ENCODE data around the gene WFDC6.

Gene WFDC6

GRCh38 chr20:45497971-45498494 lies 41.2 kb downstream of the WFDC6 start:
- no peaks in the 10 kb centered on the region for H3K36me3 ChIP-seq (ENCODE audit: insufficient read depth, low read length)
- H3K4me1 ChIP-seq (ENCODE audit: insufficient read depth, low read length, poor library complexity, severe bottlenecking) = no peaks in the 10 kb centered on the region
- no peak overlapping the region for H2AFZ ChIP-seq (ENCODE audit: low read length)
- H3K9ac ChIP-seq (ENCODE audit: low read depth, low read length, poor library complexity, severe bottlenecking) = no peak overlapping the region
- H3K27me3 ChIP-seq (ENCODE audit: insufficient read depth, low read length, poor library complexity, severe bottlenecking) = no peaks in the 10 kb centered on the region
- H3K4me2 ChIP-seq (ENCODE audit: low read depth, low read length, poor library complexity, severe bottlenecking) = no peak overlapping the region
- no peak for TF ChIP-seq EZH2phosphoT487 (IDR thresholded peaks at IDR 0.05; ENCODE audit: borderline replicate concordance)
- no peak for TF ChIP-seq CTCF (conservative IDR thresholded peaks at IDR 0.05; ENCODE audit: low read length)
- no peaks in the 10 kb centered on the region for H3K9me2 ChIP-seq (replicated peaks; ENCODE audit: low read depth, low read length)
- H3F3A ChIP-seq (ENCODE audit: low read depth) = no peaks in the 10 kb centered on the region
- no peak overlapping the region for H3K4me3 ChIP-seq (ENCODE audit: low read length, poor library complexity, severe bottlenecking)
- no peaks in the 10 kb centered on the region for H4K20me1 ChIP-seq (ENCODE audit: insufficient read depth, low read length, poor library complexity, severe bottlenecking)
- H3K79me2 ChIP-seq (ENCODE audit: insufficient read depth, low read length) = no peaks in the 10 kb centered on the region
- no peaks in the 10 kb centered on the region for H3K9me3 ChIP-seq (ENCODE audit: insufficient read depth, low read depth, low read length)

- Histone ChIP-seq H3K9ac (ENCODE audit: low read depth, low read length, poor library complexity, severe bottlenecking) (no peak overlapping the region), H4K20me1 (ENCODE audit: insufficient read depth, low read length, poor library complexity, severe bottlenecking) (no peaks in the 10 kb centered on the region), H3K9me3 (ENCODE audit: insufficient read depth, low read depth, low read length) (no peaks in the 10 kb centered on the region), H3K36me3 (ENCODE audit: insufficient read depth, low read length) (no peaks in the 10 kb centered on the region), H2AFZ (ENCODE audit: low read length) (no peak overlapping the region), H3F3A (ENCODE audit: low read depth) (no peaks in the 10 kb centered on the region), H3K4me2 (ENCODE audit: low read depth, low read length, poor library complexity, severe bottlenecking) (no peak overlapping the region), H3K4me1 (ENCODE audit: insufficient read depth, low read length, poor library complexity, severe bottlenecking) (no peaks in the 10 kb centered on the region), H3K79me2 (ENCODE audit: insufficient read depth, low read length) (no peaks in the 10 kb centered on the region), H3K27me3 (ENCODE audit: insufficient read depth, low read length, poor library complexity, severe bottlenecking) (no peaks in the 10 kb centered on the region), H3K9me2 (replicated peaks; ENCODE audit: low read depth, low read length) (no peaks in the 10 kb centered on the region), H3K4me3 (ENCODE audit: low read length, poor library complexity, severe bottlenecking) (no peak overlapping the region)
- TF ChIP-seq CTCF (conservative IDR thresholded peaks at IDR 0.05; ENCODE audit: low read length) = no peak
- no peak for TF ChIP-seq EZH2phosphoT487 (IDR thresholded peaks at IDR 0.05; ENCODE audit: borderline replicate concordance)
Measured at GRCh38 chr20:45496166-45496565, 43.1 kb downstream of the WFDC6 start.

GRCh38 chr20:45495501-45495941 lies 43.8 kb downstream of the WFDC6 start:
- TF ChIP-seq EZH2phosphoT487 (IDR thresholded peaks at IDR 0.05; ENCODE audit: borderline replicate concordance) (no peak), CTCF (conservative IDR thresholded peaks at IDR 0.05; ENCODE audit: low read length) (no peak)
- H3K4me3 ChIP-seq (ENCODE audit: low read length, poor library complexity, severe bottlenecking) = no peak overlapping the region
- H3K79me2 ChIP-seq (ENCODE audit: insufficient read depth, low read length) = no peaks in the 10 kb centered on the region
- no peaks in the 10 kb centered on the region for H3K9me3 ChIP-seq (ENCODE audit: insufficient read depth, low read depth, low read length)
- H3K9ac ChIP-seq (ENCODE audit: low read depth, low read length, poor library complexity, severe bottlenecking) = no peak overlapping the region
- H3K36me3 ChIP-seq (ENCODE audit: insufficient read depth, low read length) = no peaks in the 10 kb centered on the region
- H2AFZ ChIP-seq (ENCODE audit: low read length) = no peak overlapping the region
- no peaks in the 10 kb centered on the region for H4K20me1 ChIP-seq (ENCODE audit: insufficient read depth, low read length, poor library complexity, severe bottlenecking)
- no peaks in the 10 kb centered on the region for H3F3A ChIP-seq (ENCODE audit: low read depth)
- no peak overlapping the region for H3K4me2 ChIP-seq (ENCODE audit: low read depth, low read length, poor library complexity, severe bottlenecking)
- H3K27me3 ChIP-seq (ENCODE audit: insufficient read depth, low read length, poor library complexity, severe bottlenecking) = no peaks in the 10 kb centered on the region
- H3K9me2 ChIP-seq (replicated peaks; ENCODE audit: low read depth, low read length) = no peaks in the 10 kb centered on the region
- H3K4me1 ChIP-seq (ENCODE audit: insufficient read depth, low read length, poor library complexity, severe bottlenecking) = no peaks in the 10 kb centered on the region
